Neutrophil (primary cell): ENCODE results near the gene NR4A3.
A peak's percentile ranks its signal among the peaks of the same experiment; 100 is the strongest.

Experiments
- H3K27ac ChIP-seq: fragments of 200-600 bp; sonication (generic); 2 replicates; pipeline ENCODE4 v1.5.1; 2016; ENCODE audit warnings: mild to moderate bottlenecking, moderate library complexity
- H3K27me3 ChIP-seq: fragments of 200-600 bp; sonication (generic); 2 replicates; pipeline ENCODE4 v1.6.0; 2016; ENCODE audit warnings: mild to moderate bottlenecking
- H3K36me3 ChIP-seq: fragments of 200-600 bp; sonication (generic); 2 replicates; pipeline ENCODE4 v1.5.1; 2017
- H3K4me1 ChIP-seq, 2 experiments: fragments of 200-600 bp in 1 of 2; sonication (generic) in 1 of 2; 1 replicate in 1 of 2; 2 replicates in 1 of 2; pipeline versions ENCODE4 v1.5.1 to v1.6.1; 2013 to 2016; ENCODE audit warnings: low read depth in 1 of 2, low read length in 1 of 2, mild to moderate bottlenecking in 1 of 2, moderate library complexity in 1 of 2; ENCODE audit not compliant: control insufficient read depth in 1 of 2, insufficient read depth in 1 of 2
- H3K4me3 ChIP-seq, 2 experiments: fragments of 200-600 bp in 1 of 2; sonication (generic) in 1 of 2; 1 replicate in 1 of 2; 2 replicates in 1 of 2; pipeline ENCODE4 v1.5.1; 2013 to 2016; ENCODE audit warnings: low read depth in 1 of 2, low read length in 1 of 2, mild to moderate bottlenecking in 1 of 2, moderate library complexity in 1 of 2
- H3K9me3 ChIP-seq: fragments of 200-600 bp; sonication (generic); 2 replicates; pipeline ENCODE4 v1.5.1; 2016
- TF ChIP-seq, protein P1 (sequence below): fragments of 200-600 bp; sonication (generic); IDR thresholded peaks from 2 replicates; pipeline ENCODE4 v1.5.1; 2016; ENCODE audit warnings: antibody characterized with exemption

The NR4A3 gene

DNA sequence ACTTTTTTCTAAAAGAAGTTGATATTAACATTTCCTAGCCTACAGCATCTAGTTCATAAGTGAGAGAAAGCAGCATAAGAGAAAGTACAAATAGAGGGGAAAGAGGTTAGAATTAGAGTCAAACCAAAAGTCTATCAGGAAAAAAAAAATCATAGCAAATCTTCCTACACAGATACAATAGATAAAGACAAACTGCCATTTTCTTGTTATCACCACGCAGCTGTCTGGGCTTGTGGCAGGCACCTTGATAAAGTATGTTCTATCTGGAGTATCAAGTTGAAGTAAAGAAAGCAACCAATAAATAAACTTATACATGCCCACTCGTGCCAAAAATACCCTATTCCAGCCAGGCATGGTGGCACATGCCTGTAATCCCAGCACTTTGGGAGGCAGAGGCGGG, 5.3 kb upstream of the NR4A3 start:
- no peak overlapping the region for H3K27ac ChIP-seq
- TF ChIP-seq, protein P1, sequence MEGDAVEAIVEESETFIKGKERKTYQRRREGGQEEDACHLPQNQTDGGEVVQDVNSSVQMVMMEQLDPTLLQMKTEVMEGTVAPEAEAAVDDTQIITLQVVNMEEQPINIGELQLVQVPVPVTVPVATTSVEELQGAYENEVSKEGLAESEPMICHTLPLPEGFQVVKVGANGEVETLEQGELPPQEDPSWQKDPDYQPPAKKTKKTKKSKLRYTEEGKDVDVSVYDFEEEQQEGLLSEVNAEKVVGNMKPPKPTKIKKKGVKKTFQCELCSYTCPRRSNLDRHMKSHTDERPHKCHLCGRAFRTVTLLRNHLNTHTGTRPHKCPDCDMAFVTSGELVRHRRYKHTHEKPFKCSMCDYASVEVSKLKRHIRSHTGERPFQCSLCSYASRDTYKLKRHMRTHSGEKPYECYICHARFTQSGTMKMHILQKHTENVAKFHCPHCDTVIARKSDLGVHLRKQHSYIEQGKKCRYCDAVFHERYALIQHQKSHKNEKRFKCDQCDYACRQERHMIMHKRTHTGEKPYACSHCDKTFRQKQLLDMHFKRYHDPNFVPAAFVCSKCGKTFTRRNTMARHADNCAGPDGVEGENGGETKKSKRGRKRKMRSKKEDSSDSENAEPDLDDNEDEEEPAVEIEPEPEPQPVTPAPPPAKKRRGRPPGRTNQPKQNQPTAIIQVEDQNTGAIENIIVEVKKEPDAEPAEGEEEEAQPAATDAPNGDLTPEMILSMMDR: no peak
- no peaks in the 10 kb centered on the region for H3K27me3 ChIP-seq
- H3K4me1 ChIP-seq: peaks cover 23 to 24% of the 10 kb centered on the region in 2 experiments
- H3K4me3 ChIP-seq: no peak overlapping the region
- H3K36me3 ChIP-seq: no peaks in the 10 kb centered on the region
- no peaks in the 10 kb centered on the region for H3K9me3 ChIP-seq

GRCh38 chr9:99818500-99818899, 3.2 kb upstream of the NR4A3 start:
- H3K36me3 ChIP-seq: no peaks in the 10 kb centered on the region
- TF ChIP-seq, protein P1: no peak
- H3K27me3 ChIP-seq: peaks cover 17% of the 10 kb centered on the region
- no peaks in the 10 kb centered on the region for H3K9me3 ChIP-seq
- peak overlapping the region; percentile 95 for H3K27ac ChIP-seq
- peaks cover 40 to 41% of the 10 kb centered on the region in 2 experiments for H3K4me1 ChIP-seq
- H3K4me3 ChIP-seq: peak overlapping the region in 1 of 2 experiments; percentile 78

DNA sequence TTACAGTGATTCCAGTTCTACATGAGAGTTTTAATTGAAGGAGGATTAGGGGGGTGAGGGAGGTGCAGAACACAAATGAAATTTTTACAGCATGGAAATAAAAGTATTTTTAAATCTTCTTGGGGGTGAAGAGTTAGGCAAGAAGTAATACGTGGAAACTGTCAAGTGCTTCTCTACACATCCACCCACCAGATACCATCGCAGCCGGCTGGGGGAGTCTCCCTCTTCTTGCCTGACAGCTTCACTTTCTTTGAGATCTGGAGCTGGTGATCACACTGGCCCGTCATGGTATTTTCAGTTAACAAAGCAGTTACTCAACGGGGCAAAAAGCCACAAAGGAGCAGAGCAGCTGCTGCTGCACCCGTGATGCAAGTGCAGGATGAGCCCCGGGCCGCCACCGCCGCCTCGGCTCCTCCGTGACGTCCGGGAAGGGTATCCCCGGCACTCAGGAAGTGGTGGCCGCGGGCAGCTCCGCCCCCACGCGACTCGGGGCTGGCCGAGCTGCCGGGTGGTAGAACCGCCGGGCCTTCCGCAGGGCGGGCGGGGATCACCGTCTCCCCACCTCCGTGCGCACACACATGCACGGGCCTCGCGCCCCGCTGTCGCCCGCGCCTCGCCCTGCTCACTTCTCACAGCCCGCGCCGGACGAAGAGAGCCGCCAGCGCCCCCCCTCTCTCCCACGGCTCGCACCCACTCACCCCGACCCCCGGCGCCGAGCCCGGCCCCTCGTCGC, 2.4 kb upstream of the NR4A3 start:
- Histone ChIP-seq H3K27ac (peak overlapping the region; percentile 95), H3K36me3 (no peaks in the 10 kb centered on the region), H3K27me3 (peaks cover 25% of the 10 kb centered on the region), H3K9me3 (no peaks in the 10 kb centered on the region), H3K4me3 (peak overlapping the region; percentile 78 to 99), H3K4me1 (peaks cover 46 to 49% of the 10 kb centered on the region in 2 experiments)
- TF ChIP-seq, protein P1: peak; percentile 11

GRCh38 chr9:99819856-99820684, 1.6 kb upstream of the NR4A3 start:
- Histone ChIP-seq H3K4me1 (peaks cover 54 to 56% of the 10 kb centered on the region in 2 experiments), H3K9me3 (no peaks in the 10 kb centered on the region), H3K4me3 (peak overlapping the region; percentile 78 to 99), H3K27ac (peak overlapping the region; percentile 95), H3K27me3 (peaks cover 33% of the 10 kb centered on the region), H3K36me3 (no peaks in the 10 kb centered on the region)
- TF ChIP-seq, protein P1: no peak

- Histone ChIP-seq H3K4me3 (peak overlapping the region; percentile 78 to 99), H3K9me3 (no peaks in the 10 kb centered on the region), H3K27me3 (peaks cover 40% of the 10 kb centered on the region), H3K27ac (peak overlapping the region; percentile 95), H3K36me3 (no peaks in the 10 kb centered on the region), H3K4me1 (peaks cover 59 to 64% of the 10 kb centered on the region in 2 experiments)
- TF ChIP-seq, protein P1: no peak
Observed at GRCh38 chr9:99820685-99821395, 845 bp upstream of the NR4A3 start.
